GM18498 (cell line): ENCODE results near the gene C1orf74.
"Not testable (repeated sequence)": the region's sequence is repeated elsewhere in the genome, so short reads cannot be mapped to it uniquely, and the experiment has no call there.

Source experiments
- ATAC-seq: cut with Tn5 transposase; IDR thresholded peaks from one replicate; pipeline ENCODE4 v1.9.1; 2021; ENCODE audit warnings: mild to moderate bottlenecking, moderate library complexity; ENCODE audit not compliant: unreplicated experiment

The C1orf74 gene

DNA sequence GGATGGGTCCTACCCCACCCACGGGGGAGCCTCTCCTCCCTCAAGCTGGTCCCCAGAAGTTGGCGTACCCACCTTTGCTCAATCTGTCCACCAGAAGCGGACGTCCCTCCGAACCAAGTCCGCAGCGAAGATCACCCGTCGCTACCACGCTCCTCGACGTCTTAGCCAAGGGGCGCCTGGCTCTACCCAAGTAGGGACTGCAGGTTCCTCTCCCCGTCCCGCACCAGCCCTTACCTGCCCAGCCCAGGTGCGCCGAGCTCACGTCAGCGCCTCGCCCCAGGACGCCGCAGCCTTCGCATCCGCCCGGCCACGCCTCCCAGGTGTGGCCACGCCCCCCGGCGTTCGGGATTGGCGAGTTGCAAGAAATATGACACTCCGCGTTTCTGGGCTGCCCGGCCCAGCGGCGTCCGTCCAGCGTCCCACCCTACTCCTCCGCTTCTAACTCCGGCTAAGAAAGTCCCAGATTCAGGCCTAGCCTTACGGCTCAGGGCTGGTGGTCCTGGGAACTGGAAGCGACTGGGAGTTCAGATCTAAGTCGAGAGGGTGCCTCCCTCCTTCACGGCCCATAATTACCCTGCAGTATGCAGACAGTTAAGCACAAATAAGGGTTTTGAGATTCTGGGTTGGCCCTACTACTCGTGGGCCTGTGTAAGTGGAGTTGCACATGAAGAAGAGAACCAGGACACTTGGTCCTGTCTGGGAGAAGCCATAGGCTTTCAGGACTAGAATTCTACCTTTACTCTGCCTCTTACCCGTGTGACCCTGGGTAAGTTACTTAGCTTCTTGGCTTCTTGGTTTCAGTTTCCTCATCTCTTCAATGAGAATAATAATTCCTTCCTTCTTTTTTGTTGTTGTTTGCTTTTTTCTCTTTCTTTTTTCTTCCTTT lies 21.8 kb upstream of the C1orf74 start, which contains the start of gene IRF6:
IRF6 (minus strand) TSS at position 268 of the 886 bp plus-strand sequence. CDS start 4,729 bp downstream, outside the sequence.
- ATAC-seq: peak; percentile 94

DNA sequence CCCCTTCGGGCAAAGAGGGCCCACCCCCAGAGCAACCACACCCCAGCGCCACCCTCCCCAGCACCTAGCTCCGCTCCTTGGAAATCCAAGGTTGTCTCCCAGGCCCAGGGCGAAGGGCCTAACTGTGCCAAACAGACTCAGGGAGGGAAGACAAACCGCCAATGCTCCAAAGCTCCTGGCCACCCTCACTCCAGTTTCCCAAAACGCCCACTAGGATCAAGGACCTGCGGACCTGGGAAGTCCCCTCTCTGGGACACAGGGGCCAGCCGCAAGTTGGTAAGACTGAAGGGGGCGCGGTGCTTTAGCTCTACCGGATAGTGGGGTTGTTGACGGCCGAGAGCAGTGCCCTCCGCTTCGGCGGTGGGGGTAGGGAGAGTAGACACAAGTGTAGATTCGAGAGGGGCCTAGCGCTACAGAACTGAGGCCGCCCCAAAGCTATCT lies 21.0 kb upstream of the C1orf74 start:
- no peak for ATAC-seq

DNA sequence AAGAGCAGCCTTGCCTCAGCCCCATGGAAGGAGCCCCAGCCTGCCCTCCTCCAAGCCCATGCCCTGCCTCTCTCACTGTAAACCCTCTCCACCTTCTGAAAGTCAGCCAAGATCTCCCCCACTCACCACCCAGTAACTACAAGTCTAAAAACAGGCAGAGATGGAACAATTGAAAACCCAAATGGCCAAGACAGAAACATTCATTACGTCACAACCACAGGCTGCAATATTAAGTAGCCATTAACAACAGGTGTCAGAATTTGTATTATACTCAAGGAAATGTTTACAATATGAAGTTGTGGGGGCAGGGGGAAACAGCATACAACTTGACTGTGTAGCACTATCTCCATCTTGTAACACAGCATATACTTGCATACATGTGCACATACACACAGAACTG lies 19.2 kb upstream of the C1orf74 start:
- ATAC-seq: no peak

DNA sequence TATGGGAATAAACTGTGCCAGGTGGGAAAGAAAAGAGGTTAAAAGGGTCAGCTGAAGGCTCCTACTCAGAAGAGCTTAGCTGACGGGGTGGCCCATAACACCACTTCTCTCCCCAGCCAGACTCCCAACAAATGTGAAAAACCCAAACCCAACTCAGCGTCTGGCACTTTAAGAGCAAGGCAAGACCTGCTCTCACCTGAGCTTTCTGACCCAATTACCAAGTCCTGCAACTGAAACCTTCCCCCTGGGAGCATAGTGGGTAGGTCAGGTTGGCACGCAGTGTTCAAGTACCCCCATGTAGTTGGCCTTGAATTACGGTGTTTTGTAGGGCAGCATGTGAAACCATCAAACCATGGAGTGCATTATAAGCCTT lies 18.4 kb upstream of the C1orf74 start:
- ATAC-seq: no peak

DNA sequence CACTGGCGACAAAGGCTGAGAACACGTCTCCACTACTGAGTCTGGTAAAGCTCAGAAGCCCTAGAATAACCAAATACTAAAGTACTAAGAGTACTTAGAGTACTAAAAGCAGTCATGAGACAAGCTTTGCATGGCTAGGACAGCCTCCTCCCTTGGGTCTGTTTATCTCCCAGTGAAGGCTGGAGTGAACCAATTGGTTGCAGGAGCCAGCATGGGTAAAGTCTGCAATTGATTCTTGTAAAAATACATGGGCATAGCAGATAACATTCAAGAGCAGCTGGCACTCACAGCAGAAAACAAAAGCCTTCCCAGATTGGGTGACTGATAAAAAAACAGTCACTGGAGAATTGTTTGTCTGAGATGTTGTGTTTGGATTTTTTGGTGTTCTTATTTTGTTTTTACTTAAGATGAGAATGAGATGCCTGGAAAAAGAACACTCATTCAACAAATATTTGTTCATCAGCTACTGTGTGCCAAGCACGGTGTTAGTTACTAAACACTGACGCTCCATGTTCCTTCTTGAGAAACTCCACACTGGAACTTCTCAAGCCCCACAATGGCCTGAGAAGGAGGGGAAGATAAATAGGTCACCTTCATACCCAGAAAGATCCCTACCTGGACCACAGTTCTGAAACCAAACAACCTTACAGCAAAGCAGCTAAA lies 17.9 kb upstream of the C1orf74 start:
- no peak for ATAC-seq

DNA sequence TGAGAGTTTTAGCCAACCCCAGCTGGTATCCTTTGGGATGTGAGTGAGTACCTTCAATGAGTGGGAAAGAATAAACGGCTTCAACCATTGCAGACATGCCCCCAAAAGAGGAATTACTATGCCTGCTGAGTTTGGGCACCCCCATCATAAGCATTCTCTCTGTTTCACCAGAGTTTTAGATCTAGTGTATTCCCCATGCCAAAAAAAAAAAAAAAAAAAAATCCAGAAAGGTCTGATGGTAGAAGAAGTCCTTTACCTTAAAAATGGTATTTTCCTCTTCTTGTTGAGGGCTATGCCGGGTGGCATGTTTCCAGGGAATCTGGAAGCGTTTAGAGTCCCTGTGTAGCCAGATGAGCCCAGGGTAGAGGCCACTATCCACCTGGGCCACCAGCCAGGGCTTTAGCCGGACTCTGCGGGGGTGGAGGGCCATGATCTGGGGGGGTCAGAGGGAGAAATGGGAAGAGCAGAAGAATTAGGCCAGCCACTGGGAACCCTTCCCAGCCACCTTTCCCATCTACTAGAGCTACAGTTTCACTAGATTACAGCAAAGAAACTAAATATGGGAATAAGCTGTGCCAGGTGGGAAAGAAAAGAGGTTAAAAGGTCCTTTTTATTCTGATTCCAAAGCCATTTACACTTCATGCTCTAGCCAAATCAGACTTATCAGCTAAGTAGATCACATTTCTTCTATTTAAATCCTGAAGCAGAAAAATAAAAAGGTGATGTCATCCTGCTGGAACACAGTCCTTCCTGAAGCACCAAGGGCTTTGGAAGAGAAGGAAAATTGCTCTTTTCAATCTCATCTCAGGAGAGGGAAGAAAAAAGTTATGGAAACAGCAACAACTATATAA lies 16.9 kb upstream of the C1orf74 start:
- ATAC-seq: no peak

DNA sequence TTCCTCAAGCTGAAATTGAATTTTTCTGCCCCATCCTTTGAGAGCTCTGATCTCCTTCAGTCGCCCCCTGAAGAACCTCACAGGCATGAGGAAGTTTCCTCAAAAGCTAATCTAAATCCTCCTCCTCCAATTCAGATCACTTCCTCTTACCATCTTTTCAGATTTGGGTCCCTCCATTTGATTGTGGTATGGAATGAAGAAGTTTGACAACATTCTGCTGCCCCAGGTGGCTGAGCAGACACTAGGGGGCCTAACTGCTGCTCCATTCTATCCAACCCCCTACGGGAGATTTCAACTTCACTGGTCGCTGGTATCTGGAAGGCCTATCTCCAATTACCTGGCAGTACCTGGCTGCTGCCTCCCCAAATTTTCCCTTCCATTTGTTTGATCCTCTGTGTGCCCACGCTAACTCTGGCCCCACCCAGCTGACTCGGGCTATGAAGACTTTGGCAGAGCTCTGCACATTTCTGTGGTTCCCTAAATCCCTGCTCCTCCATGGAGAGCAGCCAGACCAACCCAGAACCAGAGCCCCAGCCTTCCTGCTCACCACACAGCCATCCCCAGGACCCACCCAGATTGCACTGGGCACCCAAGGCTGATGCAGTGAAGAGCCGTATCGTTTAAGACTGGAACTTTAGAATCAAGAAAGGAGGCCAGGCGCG lies 13.8 kb upstream of the C1orf74 start:
- no peak for ATAC-seq

DNA sequence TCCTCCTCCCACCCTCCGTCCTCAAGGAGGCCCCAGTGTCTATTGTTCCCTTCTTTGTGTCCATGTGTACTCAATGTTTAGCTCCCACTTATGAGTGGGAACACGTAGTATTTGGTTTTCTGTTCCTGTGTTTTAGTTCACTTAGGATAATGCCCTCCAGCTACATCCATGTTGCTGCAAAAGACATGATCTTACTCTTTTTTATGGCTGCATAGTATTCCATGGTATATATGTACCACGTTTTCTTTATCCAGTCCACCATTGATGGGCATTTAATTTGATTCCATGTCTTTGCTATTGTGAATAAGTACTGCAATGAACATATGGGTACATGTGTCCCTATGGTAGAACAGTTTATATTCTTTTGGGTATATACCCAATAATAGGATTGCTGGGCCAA lies 9.4 kb upstream of the C1orf74 start:
- ATAC-seq: not testable (repeated sequence)

DNA sequence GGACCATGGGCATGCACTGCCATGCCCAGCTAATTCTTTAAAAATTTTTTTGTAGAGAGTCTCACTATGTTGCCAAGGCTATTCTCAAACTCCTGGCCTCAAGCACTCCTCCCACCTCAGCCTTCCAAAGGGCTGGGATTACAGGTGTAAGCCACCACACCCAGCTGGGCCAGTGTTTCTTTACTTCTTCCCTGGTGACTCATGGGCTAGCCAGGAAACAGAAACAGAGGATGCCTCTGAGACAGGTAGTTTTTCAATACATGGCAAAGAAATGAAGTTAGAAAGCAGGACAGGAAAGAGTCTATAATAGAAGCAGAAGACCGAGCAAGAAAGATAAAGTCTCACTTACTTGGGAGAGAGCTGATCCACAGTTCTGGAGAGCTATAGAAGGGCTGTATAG lies 7.6 kb upstream of the C1orf74 start:
- no peak for ATAC-seq

DNA sequence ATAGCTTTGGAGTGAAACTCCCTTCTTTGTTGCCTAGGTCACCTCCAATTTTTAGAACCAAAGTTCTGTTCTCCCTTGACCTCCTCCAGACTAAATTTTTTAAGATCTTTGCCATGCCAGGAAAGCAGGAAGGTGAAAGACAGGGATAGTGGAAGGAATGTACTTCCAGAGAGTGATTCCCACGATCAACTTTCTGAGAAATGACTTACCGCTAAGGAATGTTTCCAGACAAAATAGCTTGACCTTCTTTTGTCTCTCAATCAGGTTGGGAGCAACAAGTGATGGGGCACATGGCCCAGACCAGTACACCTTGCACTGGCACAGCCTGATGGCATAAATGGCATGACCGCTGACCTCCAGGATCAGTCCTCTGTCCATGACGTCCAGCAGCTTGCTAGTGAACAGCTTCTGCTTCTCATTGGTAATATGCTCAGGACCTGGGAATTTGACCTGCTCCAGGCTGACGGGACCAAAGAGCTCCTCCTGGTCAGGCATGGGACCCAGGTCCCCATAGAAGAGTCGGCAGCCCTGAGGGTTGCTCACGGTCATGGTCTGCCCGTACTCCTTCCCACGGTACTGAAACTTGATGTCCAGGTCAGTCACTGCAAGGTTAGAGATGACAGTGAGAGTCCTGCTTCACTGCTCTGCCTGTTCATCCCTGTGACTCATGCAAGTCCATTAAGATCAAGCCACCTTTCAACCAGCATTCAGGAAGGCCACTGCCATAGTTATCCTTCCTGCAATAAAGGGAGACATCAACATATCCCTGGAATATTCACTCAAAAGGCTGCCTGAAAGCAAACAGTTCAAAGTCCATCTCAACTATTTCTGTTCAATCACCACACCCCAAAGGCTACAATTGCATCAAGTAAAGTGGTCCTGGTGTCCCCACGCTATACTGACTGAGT lies 6.2 kb upstream of the C1orf74 start:
- ATAC-seq: no peak

DNA sequence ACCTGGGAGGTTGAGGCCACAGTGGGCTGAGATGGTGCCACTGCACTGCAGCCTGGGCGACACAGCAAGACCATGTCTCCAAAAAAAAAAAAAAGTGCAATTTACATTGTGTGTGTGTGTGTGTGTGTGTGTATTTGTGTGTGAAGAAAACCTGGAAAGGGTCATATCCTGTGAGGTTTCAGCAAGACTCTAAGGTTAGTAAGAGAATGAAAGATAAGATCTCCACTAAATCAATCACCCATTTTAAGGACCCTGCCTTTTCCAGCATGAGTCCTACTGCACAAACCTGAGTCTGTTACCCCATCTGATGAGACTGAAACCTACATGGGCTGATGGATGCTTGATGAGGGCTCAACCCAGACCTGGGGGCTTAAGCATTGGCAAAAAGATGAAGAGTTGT lies 4.9 kb upstream of the C1orf74 start:
- no peak for ATAC-seq

DNA sequence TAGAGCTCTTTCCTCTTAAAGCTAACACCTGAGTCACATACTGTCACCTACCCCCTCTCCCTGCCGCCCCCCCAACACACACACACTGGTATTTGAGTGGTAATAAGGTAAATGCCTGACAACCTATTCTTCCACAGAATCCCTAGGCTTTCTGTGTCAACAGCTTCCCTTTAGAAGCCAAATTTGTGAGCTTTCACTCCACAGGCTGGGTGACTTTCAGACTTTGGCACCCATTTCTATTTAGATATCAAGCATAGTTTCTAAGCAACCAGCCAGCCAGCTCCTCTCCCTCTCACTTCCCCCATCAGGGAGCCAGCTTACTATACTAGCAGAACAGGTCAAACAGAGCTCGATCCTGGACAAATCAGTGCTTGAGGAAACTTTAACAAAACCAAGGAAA lies 3.2 kb upstream of the C1orf74 start:
- ATAC-seq: no peak

DNA sequence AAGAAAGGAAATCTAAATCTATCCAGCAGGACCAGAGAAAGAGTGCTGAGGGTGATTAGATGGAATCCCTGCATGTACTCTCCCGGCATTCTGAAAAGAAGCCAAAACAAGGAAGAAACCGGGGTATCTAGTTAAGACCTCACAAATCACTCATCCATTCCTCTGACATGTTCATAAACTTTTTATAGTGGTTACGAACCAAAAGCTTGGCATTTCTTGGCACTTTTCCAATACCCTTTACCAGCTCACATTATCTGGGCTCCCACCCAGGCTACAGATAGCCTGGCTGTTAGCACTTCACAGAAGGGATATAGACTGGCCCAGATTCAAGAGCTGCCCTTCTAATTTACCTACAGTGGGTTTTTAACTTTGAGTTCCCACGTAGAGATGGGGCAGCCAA lies 1.8 kb upstream of the C1orf74 start:
- ATAC-seq: no peak

DNA sequence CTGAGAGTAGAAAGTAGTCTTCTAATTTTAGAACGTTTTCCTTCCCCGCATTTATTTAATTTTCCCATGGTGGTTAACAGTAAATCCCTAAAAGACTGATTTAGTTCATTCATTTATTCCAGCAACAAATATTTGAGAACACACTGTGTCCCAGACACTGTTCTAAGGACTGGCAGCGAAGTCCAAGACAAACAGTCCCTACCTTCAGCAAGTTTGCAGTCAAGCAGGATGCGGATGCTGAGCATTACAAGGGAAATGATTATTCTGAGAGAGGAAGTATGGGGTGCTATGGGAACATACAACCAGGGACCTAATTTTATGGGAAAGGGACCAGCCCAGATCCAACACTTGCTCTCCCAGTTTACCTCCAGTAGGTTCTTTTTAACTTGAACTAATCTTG lies 1.2 kb upstream of the C1orf74 start:
- ATAC-seq: no peak

DNA sequence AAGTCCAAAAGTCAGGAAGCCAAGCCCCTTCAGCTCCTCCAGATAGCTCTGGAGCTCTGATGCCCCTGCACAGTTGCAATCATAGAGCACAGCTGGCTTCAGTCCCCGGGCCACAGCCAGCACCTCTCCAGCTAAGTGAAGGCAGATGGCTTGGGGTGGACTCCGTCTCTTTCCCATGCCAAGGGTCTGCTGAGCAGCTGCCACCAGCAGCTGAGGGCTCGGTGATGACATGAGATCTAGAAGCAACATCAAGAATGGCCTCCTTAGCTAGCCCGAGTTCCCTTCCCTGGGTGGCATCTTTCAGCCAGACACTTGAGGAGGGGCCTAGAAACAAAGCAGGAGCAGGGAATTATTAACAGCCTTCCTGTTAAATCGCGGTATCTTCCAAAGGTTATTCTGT lies 973 bp downstream of the C1orf74 start:
- no peak for ATAC-seq

DNA sequence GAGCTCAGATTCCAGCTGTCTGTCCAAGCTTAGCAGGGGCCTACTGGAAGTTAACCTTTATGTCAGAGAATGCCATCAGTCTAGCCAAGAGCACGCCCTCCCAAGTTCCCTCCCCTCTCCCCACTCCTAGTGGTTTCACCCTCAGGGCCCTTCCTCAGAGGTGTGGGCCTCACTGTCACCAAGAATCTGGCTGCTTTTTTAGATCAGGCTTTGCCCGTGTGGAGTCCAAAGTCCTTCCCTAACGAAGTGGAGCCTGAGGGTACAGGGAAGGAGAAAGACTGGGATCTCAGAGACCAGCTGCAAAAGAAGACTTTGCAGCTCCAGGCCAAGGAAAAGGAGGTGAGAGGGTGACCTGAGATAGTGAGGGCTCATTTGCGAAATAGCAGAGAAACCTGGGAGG lies 4.1 kb downstream of the C1orf74 start:
- ATAC-seq: no peak

DNA sequence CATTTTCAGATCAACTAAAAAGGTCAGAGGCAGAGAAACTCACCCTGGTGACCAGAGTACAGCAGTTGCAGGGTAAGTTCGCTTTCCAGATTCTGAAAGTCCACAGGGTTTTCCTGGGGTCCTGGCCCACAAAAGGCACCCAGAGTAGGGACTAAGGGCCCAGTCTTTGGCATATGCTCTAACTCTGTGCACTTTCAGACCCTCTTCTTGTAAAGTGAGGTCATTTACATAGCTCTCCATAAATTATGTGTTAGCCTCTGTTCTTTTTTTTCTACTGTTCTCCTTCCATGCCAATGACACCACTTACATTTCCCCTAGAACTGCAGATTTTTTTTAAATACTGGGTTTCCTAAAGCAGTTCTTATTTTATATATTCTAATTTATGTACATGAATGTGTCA lies 6.3 kb downstream of the C1orf74 start:
- no peak for ATAC-seq

DNA sequence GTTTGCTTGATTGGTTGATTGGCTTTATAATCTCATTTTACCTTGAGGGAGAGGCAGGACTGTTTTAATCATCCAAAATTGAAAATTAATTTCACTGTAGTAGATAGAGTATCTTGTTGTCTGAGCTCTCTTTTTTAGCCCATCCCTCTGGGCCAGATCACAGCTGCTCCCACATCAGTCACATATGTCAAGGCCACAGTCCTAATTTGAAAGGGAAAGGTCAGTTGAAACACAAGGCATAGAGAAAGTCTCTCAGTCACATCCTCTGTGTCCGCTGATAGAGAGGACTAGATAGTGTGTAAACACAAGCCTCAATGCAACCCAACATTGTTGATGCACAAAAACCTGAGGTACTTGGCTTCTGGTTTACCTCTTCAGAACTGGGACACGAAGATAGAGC lies 6.8 kb downstream of the C1orf74 start:
- ATAC-seq: no peak

DNA sequence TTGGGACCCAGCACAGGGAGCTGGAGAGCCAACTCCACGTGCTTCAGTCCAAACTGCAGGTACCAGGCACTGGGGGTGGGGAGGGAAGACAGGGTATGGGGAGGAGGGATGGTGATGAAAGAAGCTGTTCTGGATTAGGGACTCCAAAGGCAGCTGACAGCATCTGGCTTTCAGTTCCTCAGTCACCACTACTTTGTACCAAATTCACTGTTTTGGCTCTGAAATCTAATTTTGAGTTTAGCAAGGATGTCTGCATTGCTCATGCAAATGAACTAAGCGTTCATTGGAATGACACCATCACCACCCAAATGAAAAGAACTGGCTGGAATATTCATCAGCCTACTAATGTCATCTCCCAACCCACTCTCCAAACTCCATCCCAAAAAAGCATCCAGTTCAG lies 8.7 kb downstream of the C1orf74 start:
- no peak for ATAC-seq

DNA sequence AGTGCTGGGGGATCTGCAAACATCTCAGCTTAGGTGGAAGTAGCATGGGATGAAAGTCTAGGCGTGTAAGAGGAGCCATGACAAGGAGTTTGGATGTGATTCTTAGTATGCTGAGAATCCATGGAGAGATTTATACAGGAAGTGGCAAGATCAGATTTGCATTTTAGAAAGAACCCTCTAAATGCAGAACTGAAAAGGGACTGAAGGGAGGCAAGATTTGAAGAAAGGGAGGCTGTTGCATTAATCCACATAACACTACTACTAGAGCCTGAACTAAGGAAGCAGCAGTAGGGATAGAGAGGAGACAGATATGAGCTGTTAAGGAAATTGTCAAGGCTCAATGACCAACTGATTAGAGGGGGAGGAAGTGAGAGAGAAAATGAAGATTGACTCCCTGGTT lies 9.8 kb downstream of the C1orf74 start:
- peak; percentile 68 for ATAC-seq
